ENCODE measurements around the gene HOMER2.

HOMER2 gene

GRCh38 chr15:82832601-82833361 lies 119.7 kb downstream of the HOMER2 start:
- peak; percentile 90 for ATAC-seq
- TF ChIP-seq TCF4 (CRISPR knock-in tag; IDR thresholded peaks at IDR 0.05; ENCODE audit: borderline replicate concordance) (no peak), ISL1 (CRISPR knock-in tag; IDR thresholded peaks at IDR 0.05) (peak; percentile 12; the same call in 1 of the 2 replicates)

- ATAC-seq, result peak; percentile 50; the same call in 2 of the 3 replicates
- no peak for TF ChIP-seq TSHZ2 (CRISPR knock-in tag; IDR thresholded peaks at IDR 0.05)
- TF ChIP-seq OSR1 (CRISPR knock-in tag; IDR thresholded peaks at IDR 0.05), result no peak
- no peak for TF ChIP-seq PATZ1 (CRISPR knock-in tag; IDR thresholded peaks at IDR 0.05; ENCODE audit: borderline replicate concordance)
- no peak for TF ChIP-seq ZNF565 (CRISPR knock-in tag; conservative IDR thresholded peaks at IDR 0.05; ENCODE audit: low read depth)
- TF ChIP-seq TOX (CRISPR knock-in tag; IDR thresholded peaks at IDR 0.05; ENCODE audit: borderline replicate concordance), result no peak
- TF ChIP-seq ZNF8 (CRISPR knock-in tag; IDR thresholded peaks at IDR 0.05), result no peak
- no peak for TF ChIP-seq BACH2 (CRISPR knock-in tag; IDR thresholded peaks at IDR 0.05; ENCODE audit: borderline replicate concordance)
- TF ChIP-seq ESRRG (CRISPR knock-in tag; IDR thresholded peaks at IDR 0.05), result no peak
- no peak for TF ChIP-seq TCF4 (CRISPR knock-in tag; IDR thresholded peaks at IDR 0.05; ENCODE audit: borderline replicate concordance)
- TF ChIP-seq ZFP3 (CRISPR knock-in tag; IDR thresholded peaks at IDR 0.05), result no peak
- no peak for TF ChIP-seq ISL1 (CRISPR knock-in tag; IDR thresholded peaks at IDR 0.05)
- TF ChIP-seq ZNF70 (CRISPR knock-in tag; IDR thresholded peaks at IDR 0.05), result no peak
- no peak for TF ChIP-seq RARB (CRISPR knock-in tag; IDR thresholded peaks at IDR 0.05)
- no peak for TF ChIP-seq CREB5 (CRISPR knock-in tag; IDR thresholded peaks at IDR 0.05; ENCODE audit: low read depth)
- no peak for TF ChIP-seq CSRNP3 (CRISPR knock-in tag; IDR thresholded peaks at IDR 0.05)
- TF ChIP-seq ZFP30 (CRISPR knock-in tag; IDR thresholded peaks at IDR 0.05), result no peak
- TF ChIP-seq PPARA (CRISPR knock-in tag; IDR thresholded peaks at IDR 0.05; ENCODE audit: borderline replicate concordance), result no peak
- TF ChIP-seq POU6F1 (CRISPR knock-in tag; IDR thresholded peaks at IDR 0.05; ENCODE audit: borderline replicate concordance, low read depth), result no peak
Measured at GRCh38 chr15:82831894-82832600, 120.5 kb downstream of the HOMER2 start.

GRCh38 chr15:82830427-82831173 lies 121.9 kb downstream of the HOMER2 start:
- ATAC-seq, result no peak
- TF ChIP-seq TSHZ2 (CRISPR knock-in tag; IDR thresholded peaks at IDR 0.05), result no peak
- TF ChIP-seq CREB5 (CRISPR knock-in tag; IDR thresholded peaks at IDR 0.05; ENCODE audit: low read depth), result no peak
- no peak for TF ChIP-seq OSR1 (CRISPR knock-in tag; IDR thresholded peaks at IDR 0.05)
- no peak for TF ChIP-seq ARNTL (CRISPR knock-in tag; IDR thresholded peaks at IDR 0.05; ENCODE audit: borderline replicate concordance, low read depth)
- TF ChIP-seq CSRNP3 (CRISPR knock-in tag; IDR thresholded peaks at IDR 0.05), result no peak
- no peak for TF ChIP-seq ZNF70 (CRISPR knock-in tag; IDR thresholded peaks at IDR 0.05)

Data from SK-N-SH treated with all-trans-retinoic acid at 6 μM for 48 hours (cell line).